Karpas-422 (cell line): Measurements from ENCODE around the gene PTGES. TPM values are rescaled to one million over a fixed set of nuclear protein-coding genes. Genes with fewer than 3 reads are reported as not detected.

Experiments used
- DNase-seq: peaks from one replicate; pipeline ENCODE4 v3.0.0-alpha.2; 2015
- H2AFZ ChIP-seq: fragments of 200-600 bp; sonication (generic); 2 replicates; pipeline ENCODE4 v1.6.1; 2014; ENCODE audit warnings: antibody characterized with exemption, low read length, mixed read lengths
- H3K27ac ChIP-seq: fragments of 200-600 bp; sonication (generic); 2 replicates; pipeline ENCODE4 v1.5.1; 2014; ENCODE audit warnings: mild to moderate bottlenecking, low read length, moderate library complexity
- H3K27me3 ChIP-seq: fragments of 200-600 bp; sonication (generic); 2 replicates; pipeline ENCODE4 v1.6.1; 2014; ENCODE audit warnings: low read length, mixed read lengths
- H3K36me3 ChIP-seq: fragments of 200-600 bp; sonication (generic); 2 replicates; pipeline ENCODE4 v1.6.1; 2014; ENCODE audit warnings: low read length, mixed read lengths; ENCODE audit not compliant: insufficient read depth
- H3K4me1 ChIP-seq: fragments of 200-600 bp; sonication (generic); 2 replicates; pipeline ENCODE4 v1.6.1; 2014; ENCODE audit warnings: mild to moderate bottlenecking, low read length, mixed read lengths
- H3K4me2 ChIP-seq: fragments of 200-600 bp; sonication (generic); 2 replicates; pipeline ENCODE4 v1.6.1; 2014; ENCODE audit warnings: low read length, low read depth, mild to moderate bottlenecking; ENCODE audit not compliant: poor library complexity, severe bottlenecking
- H3K4me3 ChIP-seq: fragments of 200-600 bp; sonication (generic); 2 replicates; pipeline ENCODE4 v1.5.1; 2014; ENCODE audit warnings: mild to moderate bottlenecking, antibody characterized with exemption, low read length, mixed read lengths
- H3K79me2 ChIP-seq: fragments of 200-600 bp; sonication (generic); 2 replicates; pipeline ENCODE4 v1.6.1; 2014; ENCODE audit warnings: mild to moderate bottlenecking, low read length, mixed read lengths
- H3K9ac ChIP-seq: fragments of 200-600 bp; sonication (generic); 2 replicates; pipeline ENCODE4 v1.6.0; 2014; ENCODE audit warnings: low read length
- H3K9me2 ChIP-seq: fragments of 200-600 bp; sonication (generic), shearing (Covaris generic); replicated peaks from 2 replicates; pipeline ENCODE4 v1.6.0; 2014; ENCODE audit warnings: mild to moderate bottlenecking, low read length, moderate library complexity; ENCODE audit not compliant: insufficient read depth
- H3K9me3 ChIP-seq: fragments of 300-700, 200-600 bp; sonication (generic); 2 replicates; pipeline ENCODE4 v1.6.1; 2014; ENCODE audit warnings: low read length, mixed read lengths
- H4K20me1 ChIP-seq: fragments of 200-600 bp; sonication (generic); 2 replicates; pipeline ENCODE4 v1.6.1; 2014; ENCODE audit warnings: mild to moderate bottlenecking, antibody characterized with exemption, low read length, low read depth; ENCODE audit not compliant: insufficient read depth
- total RNA-seq: library from RNA; depleted of rRNA; stranded (reverse); fragments of >200 nt; shearing (Covaris generic); gene quantifications from 2 replicates; pipeline ENCODE4 v1.2.3, GENCODE V29; 2014; ENCODE audit warnings: low replicate concordance

The PTGES gene
- total RNA-seq, 1 experiment from 2014 or later, result not detected

GRCh38 chr9:129783516-129784361 lies 30.9 kb upstream of the PTGES start:
- Histone ChIP-seq H3K79me2 (no peaks in the 10 kb centered on the region), H4K20me1 (no peaks in the 10 kb centered on the region), H3K9ac (no peak overlapping the region), H3K9me2 (no peaks in the 10 kb centered on the region), H3K4me1 (no peaks in the 10 kb centered on the region), H3K9me3 (no peaks in the 10 kb centered on the region), H2AFZ (no peak overlapping the region), H3K27ac (no peak overlapping the region), H3K27me3 (no peaks in the 10 kb centered on the region), H3K4me3 (no peak overlapping the region), H3K4me2 (no peak overlapping the region), H3K36me3 (no peaks in the 10 kb centered on the region)
- DNase-seq, result peak; percentile 91

GRCh38 chr9:129781981-129782380 lies 29.1 kb upstream of the PTGES start:
- Histone ChIP-seq H3K9me3 (no peaks in the 10 kb centered on the region), H2AFZ (no peak overlapping the region), H3K9me2 (no peaks in the 10 kb centered on the region), H3K79me2 (no peaks in the 10 kb centered on the region), H3K4me1 (no peaks in the 10 kb centered on the region), H3K36me3 (no peaks in the 10 kb centered on the region), H3K27me3 (no peaks in the 10 kb centered on the region), H3K4me2 (no peak overlapping the region), H4K20me1 (no peaks in the 10 kb centered on the region), H3K4me3 (no peak overlapping the region), H3K27ac (no peak overlapping the region), H3K9ac (no peak overlapping the region)
- no peak for DNase-seq

GRCh38 chr9:129781131-129781530 lies 28.3 kb upstream of the PTGES start:
- H3K9me3 ChIP-seq, result no peaks in the 10 kb centered on the region
- no peak overlapping the region for H3K9ac ChIP-seq
- no peaks in the 10 kb centered on the region for H3K9me2 ChIP-seq
- no peaks in the 10 kb centered on the region for H3K79me2 ChIP-seq
- H4K20me1 ChIP-seq, result no peaks in the 10 kb centered on the region
- DNase-seq, result no peak
- no peak overlapping the region for H3K27ac ChIP-seq
- no peak overlapping the region for H3K4me2 ChIP-seq
- H3K36me3 ChIP-seq, result no peaks in the 10 kb centered on the region
- H3K4me3 ChIP-seq, result no peak overlapping the region
- no peak overlapping the region for H2AFZ ChIP-seq
- no peaks in the 10 kb centered on the region for H3K4me1 ChIP-seq
- no peaks in the 10 kb centered on the region for H3K27me3 ChIP-seq

GRCh38 chr9:129779560-129780190 lies 26.8 kb upstream of the PTGES start:
- H3K4me2 ChIP-seq, result no peak overlapping the region
- H3K9me2 ChIP-seq, result no peaks in the 10 kb centered on the region
- H3K4me3 ChIP-seq, result no peak overlapping the region
- H4K20me1 ChIP-seq, result no peaks in the 10 kb centered on the region
- H2AFZ ChIP-seq, result no peak overlapping the region
- H3K9ac ChIP-seq, result no peak overlapping the region
- H3K4me1 ChIP-seq, result no peaks in the 10 kb centered on the region
- no peaks in the 10 kb centered on the region for H3K79me2 ChIP-seq
- no peak for DNase-seq
- no peak overlapping the region for H3K27ac ChIP-seq
- no peaks in the 10 kb centered on the region for H3K27me3 ChIP-seq
- no peaks in the 10 kb centered on the region for H3K9me3 ChIP-seq
- no peaks in the 10 kb centered on the region for H3K36me3 ChIP-seq

GRCh38 chr9:129778469-129778868 lies 25.6 kb upstream of the PTGES start:
- Histone ChIP-seq H3K4me1 (no peaks in the 10 kb centered on the region), H3K27ac (no peak overlapping the region), H3K4me3 (no peak overlapping the region), H3K79me2 (no peaks in the 10 kb centered on the region), H3K9ac (no peak overlapping the region), H4K20me1 (no peaks in the 10 kb centered on the region), H2AFZ (no peak overlapping the region), H3K4me2 (no peak overlapping the region), H3K9me3 (no peaks in the 10 kb centered on the region), H3K36me3 (no peaks in the 10 kb centered on the region), H3K9me2 (no peaks in the 10 kb centered on the region), H3K27me3 (no peaks in the 10 kb centered on the region)
- DNase-seq, result peak; percentile 23

GRCh38 chr9:129777769-129778130 lies 24.9 kb upstream of the PTGES start:
- Histone ChIP-seq H3K9me2 (no peaks in the 10 kb centered on the region), H3K9ac (no peak overlapping the region), H3K4me2 (no peak overlapping the region), H3K27me3 (no peaks in the 10 kb centered on the region), H4K20me1 (no peaks in the 10 kb centered on the region), H3K36me3 (no peaks in the 10 kb centered on the region), H3K9me3 (no peaks in the 10 kb centered on the region), H3K27ac (no peak overlapping the region), H3K4me1 (no peaks in the 10 kb centered on the region), H3K4me3 (no peak overlapping the region), H2AFZ (no peak overlapping the region), H3K79me2 (no peaks in the 10 kb centered on the region)
- peak; percentile 37 for DNase-seq

- Histone ChIP-seq H2AFZ (no peak overlapping the region), H3K9me3 (no peaks in the 10 kb centered on the region), H4K20me1 (no peaks in the 10 kb centered on the region), H3K9me2 (no peaks in the 10 kb centered on the region), H3K79me2 (no peaks in the 10 kb centered on the region), H3K4me3 (no peak overlapping the region), H3K27me3 (no peaks in the 10 kb centered on the region), H3K9ac (no peak overlapping the region), H3K4me1 (no peaks in the 10 kb centered on the region), H3K27ac (no peak overlapping the region), H3K4me2 (no peak overlapping the region), H3K36me3 (no peaks in the 10 kb centered on the region)
- DNase-seq, result peak; percentile 16
Observed at GRCh38 chr9:129776938-129777768, 24.3 kb upstream of the PTGES start.

GRCh38 chr9:129776566-129776937 lies 23.7 kb upstream of the PTGES start:
- no peak overlapping the region for H2AFZ ChIP-seq

More at GRCh38 chr9:129776566-129776937, 23.7 kb upstream of the PTGES start:
- no peaks in the 10 kb centered on the region for H3K9me3 ChIP-seq
- H3K9me2 ChIP-seq, result no peaks in the 10 kb centered on the region
- no peak overlapping the region for H3K9ac ChIP-seq
- H4K20me1 ChIP-seq, result no peaks in the 10 kb centered on the region
- no peak overlapping the region for H3K4me2 ChIP-seq
- H3K27ac ChIP-seq, result no peak overlapping the region
- H3K4me3 ChIP-seq, result no peak overlapping the region
- peak; percentile 9 for DNase-seq
- no peaks in the 10 kb centered on the region for H3K27me3 ChIP-seq
- H3K79me2 ChIP-seq, result no peaks in the 10 kb centered on the region
- no peaks in the 10 kb centered on the region for H3K4me1 ChIP-seq
- H3K36me3 ChIP-seq, result no peaks in the 10 kb centered on the region
